GM23248 (cell line): ENCODE results near the gene COL18A1. TPM values are rescaled to one million over a fixed set of nuclear protein-coding genes. Genes with fewer than 3 reads are reported as not detected.

Experiments used
- DNase-seq: peaks from one replicate; pipeline ENCODE4 v3.0.0-alpha.2; 2015
- H2AFZ ChIP-seq: fragments of 200-600 bp; sonication (generic); 2 replicates; pipeline ENCODE4 v1.6.1; 2016; ENCODE audit warnings: antibody characterized with exemption
- H3F3A ChIP-seq: fragments of 200-600 bp; sonication (generic); 2 replicates; pipeline ENCODE4 v1.6.1; 2016; ENCODE audit warnings: mild to moderate bottlenecking, antibody characterized with exemption, mixed run types; ENCODE audit not compliant: insufficient read depth
- H3K27ac ChIP-seq: fragments of 200-600 bp; sonication (generic); 2 replicates; pipeline ENCODE4 v1.5.1; 2016; ENCODE audit warnings: mild to moderate bottlenecking
- H3K27me3 ChIP-seq: fragments of 200-600 bp; sonication (generic); replicated peaks from 2 replicates; pipeline ENCODE4 v1.6.1; 2016; ENCODE audit warnings: mild to moderate bottlenecking; ENCODE audit not compliant: insufficient read depth
- H3K36me3 ChIP-seq: fragments of 200-600 bp; sonication (generic); 2 replicates; pipeline ENCODE4 v1.6.1; 2016; ENCODE audit warnings: low read depth, mild to moderate bottlenecking
- H3K4me1 ChIP-seq: fragments of 200-600 bp; sonication (generic); 2 replicates; pipeline ENCODE4 v1.6.1; 2016; ENCODE audit warnings: mild to moderate bottlenecking; ENCODE audit not compliant: insufficient read depth
- H3K4me2 ChIP-seq: fragments of 200-600 bp; sonication (generic); one replicate; pipeline ENCODE4 v1.6.1; 2016; ENCODE audit warnings: mild to moderate bottlenecking; ENCODE audit not compliant: unreplicated experiment
- H3K4me3 ChIP-seq: fragments of 200-600 bp; sonication (generic); 2 replicates; pipeline ENCODE4 v1.5.1; 2016; ENCODE audit warnings: mild to moderate bottlenecking
- H3K79me2 ChIP-seq: fragments of 200-600 bp; sonication (generic); 2 replicates; pipeline ENCODE4 v1.6.1; 2016; ENCODE audit warnings: mild to moderate bottlenecking; ENCODE audit not compliant: insufficient read depth
- H3K9ac ChIP-seq: fragments of 200-600 bp; sonication (generic); 2 replicates; pipeline ENCODE4 v1.6.1; 2016; ENCODE audit warnings: mild to moderate bottlenecking
- H3K9me2 ChIP-seq: fragments of 200-600 bp; sonication (generic); 2 replicates; pipeline ENCODE4 v1.6.1; 2016; ENCODE audit warnings: mixed run types, mild to moderate bottlenecking, moderate library complexity; ENCODE audit not compliant: insufficient read depth
- H3K9me3 ChIP-seq: fragments of 200-600 bp; sonication (generic); one replicate; pipeline ENCODE4 v1.6.1; 2017; ENCODE audit warnings: low read depth
- H4K20me1 ChIP-seq: fragments of 200-600 bp; sonication (generic); 2 replicates; pipeline ENCODE4 v1.6.0; 2016; ENCODE audit not compliant: insufficient read depth
- EZH2 ChIP-seq: fragments of 200-600 bp; sonication (generic); IDR thresholded peaks from 2 replicates; pipeline ENCODE4 v1.6.1; 2018; ENCODE audit warnings: antibody characterized with exemption, mild to moderate bottlenecking; ENCODE audit not compliant: insufficient read depth, poor library complexity, severe bottlenecking
- EZH2phosphoT487 ChIP-seq: fragments of 200-600 bp; sonication (generic); IDR thresholded peaks from 2 replicates; pipeline ENCODE4 v1.6.1; 2018; ENCODE audit warnings: antibody characterized with exemption, moderate library complexity, mild to moderate bottlenecking, low read depth; ENCODE audit not compliant: insufficient read depth
- WGBS, 2 experiments: methylation state at CpG; one replicate each; pipeline ENCODE4 v1.1.6; 2015 to 2017; ENCODE audit warnings: low lambda C conversion rate in 2 of 2, low coverage in 1 of 2; ENCODE audit errors: missing lambda C conversion rate in 2 of 2; 5-methylcytosine and 5-hydroxymethylcytosine counted together
- in situ Hi-C: fragments of 300-500 bp; cut with MboI; formaldehyde crosslinking; loops from 2 replicates; pipeline ENCODE4 v1.15.0; 2020
- polyA plus RNA-seq: library from polyadenylated mRNA; unstranded; fragments of >200 nt; fragmentation: Nextera tagmentation; extraction: Ambion mirVana; gene quantifications from 2 replicates; pipeline ENCODE4 v1.2.1, GENCODE V29; 2016
- total RNA-seq: library from RNA; depleted of rRNA; stranded (reverse); fragments of >200 nt; shearing (Covaris generic); gene quantifications from 2 replicates; pipeline ENCODE4 v1.2.3, GENCODE V29; 2014

The COL18A1 gene
- total and polyA plus RNA-seq, 2 experiments from 2014 or later, result 1.7 to 30.5 TPM

GRCh38 chr21:45515241-45516061, 110.5 kb downstream of the COL18A1 start:
- Histone ChIP-seq H3K27ac (no peak overlapping the region), H2AFZ (no peak overlapping the region), H3K9me2 (no peaks in the 10 kb centered on the region), H3K36me3 (peaks cover 6% of the 10 kb centered on the region; the same call in 1 of the 2 replicates), H3K27me3 (no peaks in the 10 kb centered on the region), H3K9ac (no peak overlapping the region), H3K4me3 (no peak overlapping the region), H3K79me2 (no peaks in the 10 kb centered on the region), H3K9me3 (peaks cover 10% of the 10 kb centered on the region), H4K20me1 (no peaks in the 10 kb centered on the region), H3K4me1 (no peaks in the 10 kb centered on the region), H3K4me2 (no peak overlapping the region), H3F3A (0 out of 2 replicates have a peak, but pooled peaks cover 7% of the 10 kb centered on the region)
- whole genome bisulfite sequencing, 2 experiments, result 92 to 96% methylated on average over 31 of the region's 31 CpGs
- TF ChIP-seq EZH2, result no peak
- TF ChIP-seq EZH2phosphoT487, result no peak
- DNase-seq, result no peak
- in situ Hi-C loops, result no loop called here

- H3K4me2 ChIP-seq, result no peak overlapping the region
- H3K4me1 ChIP-seq, result no peaks in the 10 kb centered on the region
- TF ChIP-seq EZH2phosphoT487 (no peak), EZH2 (no peak)
- H3K27ac ChIP-seq, result no peak overlapping the region
- DNase-seq, result no peak
- no peak overlapping the region for H3K4me3 ChIP-seq
- H3K27me3 ChIP-seq, result no peaks in the 10 kb centered on the region
- H3K9me2 ChIP-seq, result no peaks in the 10 kb centered on the region
- peaks cover 6% of the 10 kb centered on the region; the same call in 1 of the 2 replicates for H3K36me3 ChIP-seq
- WGBS, 2 experiments, result 93 to 94% methylated on average over 20 to 21 of the region's 21 CpGs
- H3K9ac ChIP-seq, result no peak overlapping the region
- H3K79me2 ChIP-seq, result no peaks in the 10 kb centered on the region
- H3K9me3 ChIP-seq, result peaks cover 10% of the 10 kb centered on the region
- in situ Hi-C loops, result no loop called here
- H4K20me1 ChIP-seq, result no peaks in the 10 kb centered on the region
- H3F3A ChIP-seq, result 0 out of 2 replicates have a peak, but pooled peaks cover 7% of the 10 kb centered on the region
- no peak overlapping the region for H2AFZ ChIP-seq
Observed at GRCh38 chr21:45516071-45516670, 111.2 kb downstream of the COL18A1 start.

GRCh38 chr21:45516671-45517151, 111.7 kb downstream of the COL18A1 start:
- H3K79me2 ChIP-seq, result no peaks in the 10 kb centered on the region
- no peaks in the 10 kb centered on the region for H4K20me1 ChIP-seq
- H3F3A ChIP-seq, result 0 out of 2 replicates have a peak, but pooled peaks cover 7% of the 10 kb centered on the region
- H3K9me2 ChIP-seq, result no peaks in the 10 kb centered on the region
- no peak for TF ChIP-seq EZH2phosphoT487
- no peak for TF ChIP-seq EZH2
- peaks cover 10% of the 10 kb centered on the region for H3K9me3 ChIP-seq
- no peak overlapping the region for H3K4me2 ChIP-seq
- H3K36me3 ChIP-seq, result peaks cover 6% of the 10 kb centered on the region; the same call in 1 of the 2 replicates
- H2AFZ ChIP-seq, result no peak overlapping the region
- H3K27ac ChIP-seq, result no peak overlapping the region
- DNase-seq, result no peak
- WGBS, 2 experiments, result 93 to 96% methylated on average over 13 to 14 of the region's 14 CpGs
- no peaks in the 10 kb centered on the region for H3K27me3 ChIP-seq
- no peaks in the 10 kb centered on the region for H3K4me1 ChIP-seq
- H3K9ac ChIP-seq, result no peak overlapping the region
- in situ Hi-C loops, result no loop called here
- H3K4me3 ChIP-seq, result no peak overlapping the region

GRCh38 chr21:45517249-45518065, 112.5 kb downstream of the COL18A1 start:
- H4K20me1 ChIP-seq, result no peaks in the 10 kb centered on the region
- no peak overlapping the region for H2AFZ ChIP-seq
- peaks cover 6% of the 10 kb centered on the region; the same call in 1 of the 2 replicates for H3K36me3 ChIP-seq
- no peaks in the 10 kb centered on the region for H3K79me2 ChIP-seq
- no peaks in the 10 kb centered on the region for H3K4me1 ChIP-seq
- no peak overlapping the region for H3K27ac ChIP-seq
- no peak overlapping the region for H3K4me2 ChIP-seq
- in situ Hi-C loops, result no loop called here
- H3F3A ChIP-seq, result 0 out of 2 replicates have a peak, but pooled peaks cover 7% of the 10 kb centered on the region
- DNase-seq, result no peak
- WGBS, 2 experiments, result 95 to 98% methylated on average over 13 to 15 of the region's 15 CpGs
- no peak overlapping the region for H3K9ac ChIP-seq
- H3K9me2 ChIP-seq, result no peaks in the 10 kb centered on the region
- TF ChIP-seq EZH2, result no peak
- TF ChIP-seq EZH2phosphoT487, result no peak
- H3K9me3 ChIP-seq, result peaks cover 10% of the 10 kb centered on the region
- H3K27me3 ChIP-seq, result no peaks in the 10 kb centered on the region
- H3K4me3 ChIP-seq, result no peak overlapping the region
